ENCODE measurements around the gene NDFIP1.

DNA sequence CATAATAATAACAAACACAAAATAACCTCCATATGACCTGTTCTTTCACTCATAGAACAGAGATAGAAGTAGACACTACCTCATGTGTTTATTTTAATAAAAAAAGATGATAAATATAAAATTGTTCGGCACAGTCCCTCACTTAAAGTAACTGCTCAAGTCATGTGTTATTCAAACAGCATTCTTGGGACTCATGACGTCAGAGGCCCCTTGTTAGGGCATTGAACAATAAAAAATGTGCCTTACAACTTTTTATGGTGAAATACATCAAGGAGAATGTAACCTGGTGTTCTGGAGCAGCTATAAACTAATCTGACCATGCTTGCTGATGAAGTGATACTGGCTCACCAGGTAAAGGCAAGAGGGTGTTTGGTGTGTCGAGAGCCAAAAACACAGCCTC is 12.2 kb upstream of the NDFIP1 start:
- TF ChIP-seq, protein P1, sequence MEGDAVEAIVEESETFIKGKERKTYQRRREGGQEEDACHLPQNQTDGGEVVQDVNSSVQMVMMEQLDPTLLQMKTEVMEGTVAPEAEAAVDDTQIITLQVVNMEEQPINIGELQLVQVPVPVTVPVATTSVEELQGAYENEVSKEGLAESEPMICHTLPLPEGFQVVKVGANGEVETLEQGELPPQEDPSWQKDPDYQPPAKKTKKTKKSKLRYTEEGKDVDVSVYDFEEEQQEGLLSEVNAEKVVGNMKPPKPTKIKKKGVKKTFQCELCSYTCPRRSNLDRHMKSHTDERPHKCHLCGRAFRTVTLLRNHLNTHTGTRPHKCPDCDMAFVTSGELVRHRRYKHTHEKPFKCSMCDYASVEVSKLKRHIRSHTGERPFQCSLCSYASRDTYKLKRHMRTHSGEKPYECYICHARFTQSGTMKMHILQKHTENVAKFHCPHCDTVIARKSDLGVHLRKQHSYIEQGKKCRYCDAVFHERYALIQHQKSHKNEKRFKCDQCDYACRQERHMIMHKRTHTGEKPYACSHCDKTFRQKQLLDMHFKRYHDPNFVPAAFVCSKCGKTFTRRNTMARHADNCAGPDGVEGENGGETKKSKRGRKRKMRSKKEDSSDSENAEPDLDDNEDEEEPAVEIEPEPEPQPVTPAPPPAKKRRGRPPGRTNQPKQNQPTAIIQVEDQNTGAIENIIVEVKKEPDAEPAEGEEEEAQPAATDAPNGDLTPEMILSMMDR (IDR thresholded peaks at IDR 0.05; ENCODE audit: control extremely low read depth in 1 of 3, insufficient read depth in 1 of 3, low read depth in 1 of 3, low read length in 3 of 3) = no peak
- TF ChIP-seq, protein P2, sequence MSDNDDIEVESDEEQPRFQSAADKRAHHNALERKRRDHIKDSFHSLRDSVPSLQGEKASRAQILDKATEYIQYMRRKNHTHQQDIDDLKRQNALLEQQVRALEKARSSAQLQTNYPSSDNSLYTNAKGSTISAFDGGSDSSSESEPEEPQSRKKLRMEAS (IDR thresholded peaks at IDR 0.05) = no peak
- TF ChIP-seq SRF (IDR thresholded peaks at IDR 0.05; ENCODE audit: low read depth, low read length) (no peak), ASH2L (IDR thresholded peaks at IDR 0.05; ENCODE audit: low read length) (no peak), CEBPB (IDR thresholded peaks at IDR 0.05; ENCODE audit: low read depth, low read length) (no peak), KDM1A (IDR thresholded peaks at IDR 0.05; ENCODE audit: borderline replicate concordance, low read length) (no peak), TBP (IDR thresholded peaks at IDR 0.05; ENCODE audit: low read depth, low read length) (no peak)
